B cell (primary cell): Measurements from ENCODE around the gene SEPTIN11. TPM values are rescaled to one million over a fixed set of nuclear protein-coding genes. Genes with fewer than 3 reads are reported as not detected.

Source experiments
- ATAC-seq: fragments of 200-7000 bp; cut with Tn5 transposase; one replicate; pipeline ENCODE4 v1.10.0; 2021; ENCODE audit warnings: low read depth, mild to moderate bottlenecking, moderate number of reproducible peaks, moderate library complexity
- CTCF ChIA-PET: fragments of 350-600 bp; sonication (Branson Sonifier 250); formaldehyde crosslinking; loops from one replicate; lab custom pipeline; 2021; ENCODE audit warnings: antibody characterized with exemption, inconsistent platforms; lab: Charles Lee
- POLR2A ChIA-PET: fragments of 350-600 bp; sonication (Branson Sonifier 250); formaldehyde crosslinking; loops from one replicate; lab custom pipeline; 2021; ENCODE audit warnings: antibody characterized with exemption; lab: Charles Lee
- DNase-seq: peaks from one replicate; pipeline ENCODE4 v3.0.0; 2013
- H2AFZ ChIP-seq: 2 replicates; pipeline ENCODE4 v1.6.1; 2012; ENCODE audit warnings: mild to moderate bottlenecking, low read depth, low read length; ENCODE audit not compliant: insufficient read depth, poor library complexity, severe bottlenecking
- H3K27ac ChIP-seq, 2 donors: 1 replicate in 1 of 2; 2 replicates in 1 of 2; pipeline ENCODE4 v1.5.1; 2012 to 2013; ENCODE audit warnings: low read length in 2 of 2, mild to moderate bottlenecking in 2 of 2, moderate library complexity in 1 of 2
- H3K27me3 ChIP-seq, 4 experiments: fragments of 200-600 bp in 1 of 4; sonication (generic) in 1 of 4; replicated peaks in 1 of 4; 1 replicate in 2 of 4; 2 replicates in 2 of 4; pipeline versions ENCODE4 v1.6.1 to v1.7.0; 2013 to 2016; ENCODE audit warnings: low read length in 3 of 4, mild to moderate bottlenecking in 2 of 4, mixed read lengths in 1 of 4, moderate library complexity in 1 of 4; ENCODE audit not compliant: insufficient read depth in 4 of 4, control insufficient read depth in 3 of 4; ENCODE audit errors: control extremely low read depth in 1 of 4
- H3K36me3 ChIP-seq, 2 experiments: replicated peaks in 1 of 2; 1 replicate in 1 of 2; 2 replicates in 1 of 2; pipeline versions ENCODE4 v1.6.1 to v1.7.1; 2013; ENCODE audit warnings: low read length in 1 of 2; ENCODE audit not compliant: insufficient read depth in 2 of 2, control insufficient read depth in 1 of 2; ENCODE audit errors: control extremely low read depth in 1 of 2, extremely low read depth in 1 of 2
- H3K4me1 ChIP-seq, 2 donors: fragments of 200-600 bp in 1 of 2; sonication (generic) in 1 of 2; 1 replicate in 1 of 2; 2 replicates in 1 of 2; pipeline versions ENCODE4 v1.5.1 to v1.6.1; 2013 to 2017; ENCODE audit warnings: low read length in 2 of 2; ENCODE audit not compliant: control insufficient read depth in 2 of 2, insufficient read depth in 2 of 2
- H3K4me2 ChIP-seq: replicated peaks from 2 replicates; pipeline ENCODE3; 2012; ENCODE audit warnings: mild to moderate bottlenecking, low read depth, low read length; ENCODE audit not compliant: poor library complexity, severe bottlenecking
- H3K4me3 ChIP-seq, 5 experiments: fragments of 200-600 bp in 1 of 5; sonication (generic) in 1 of 5; 1 replicate in 3 of 5; 2 replicates in 2 of 5; pipeline versions ENCODE4 v1.5.1 to v1.7.0; 2011 to 2016; ENCODE audit warnings: low read length in 4 of 5, mild to moderate bottlenecking in 4 of 5, low read depth in 2 of 5, control low read depth in 1 of 5, moderate library complexity in 1 of 5; ENCODE audit not compliant: insufficient read depth in 1 of 5; ENCODE audit errors: control extremely low read depth in 1 of 5, extremely low read depth in 1 of 5
- H3K79me2 ChIP-seq: fragments of 200-600 bp; sonication (generic); one replicate; pipeline ENCODE4 v1.6.0; 2016; ENCODE audit warnings: low read length; ENCODE audit not compliant: control insufficient read depth, insufficient read depth
- H3K9ac ChIP-seq: fragments of 200-600 bp; sonication (generic); 2 replicates; pipeline ENCODE4 v1.6.1; 2017; ENCODE audit warnings: mild to moderate bottlenecking, low read length, moderate library complexity
- H3K9me3 ChIP-seq, 3 donors: one replicate each; pipeline versions ENCODE4 v1.6.1 to v1.7.1; 2013; ENCODE audit warnings: low read length in 2 of 3; ENCODE audit not compliant: control insufficient read depth in 2 of 3, insufficient read depth in 1 of 3; ENCODE audit errors: control extremely low read depth in 1 of 3
- H4K20me1 ChIP-seq: 2 replicates; pipeline ENCODE4 v1.6.0; 2012; ENCODE audit warnings: mild to moderate bottlenecking, low read length; ENCODE audit not compliant: insufficient read depth, control insufficient read depth, poor library complexity, severe bottlenecking
- H3K27ac Mint-ChIP-seq: one replicate; pipeline ENCODE4 v1.8.0; 2021; ENCODE audit warnings: mixed read lengths
- H3K27me3 Mint-ChIP-seq: one replicate; pipeline ENCODE4 v1.8.0; 2021; ENCODE audit warnings: mixed read lengths
- H3K4me1 Mint-ChIP-seq: one replicate; pipeline ENCODE4 v1.8.0; 2021; ENCODE audit warnings: mixed read lengths
- H3K4me3 Mint-ChIP-seq: one replicate; pipeline ENCODE4 v1.8.0; 2021; ENCODE audit warnings: mixed read lengths
- H3K9me3 Mint-ChIP-seq: one replicate; pipeline ENCODE4 v1.8.0; 2022; ENCODE audit warnings: mixed read lengths; ENCODE audit not compliant: insufficient read depth
- CTCF ChIP-seq: fragments of 200-600 bp; IDR thresholded peaks from one replicate; pipeline ENCODE4 v1.8.0; 2022; ENCODE audit warnings: antibody characterized with exemption, mild to moderate bottlenecking
- EZH2 ChIP-seq: IDR thresholded peaks from 2 replicates; pipeline ENCODE4 v1.6.1; 2012; ENCODE audit warnings: borderline replicate concordance, low read depth, mild to moderate bottlenecking, moderate library complexity, low read length; ENCODE audit not compliant: insufficient read depth, poor library complexity, severe bottlenecking
- WGBS: methylation state at CpG from one replicate; pipeline ENCODE4 v1.1.5; 2013; ENCODE audit warnings: missing lambda C conversion rate; ENCODE audit not compliant: insufficient coverage; 5-methylcytosine and 5-hydroxymethylcytosine counted together
- intact Hi-C: fragments of 100-400 bp; cut with micrococcal nuclease; formaldehyde crosslinking; loops from one replicate; pipeline ENCODE4 v1.10.0; 2022
- polyA plus RNA-seq: library from polyadenylated mRNA; depleted of rRNA; stranded (reverse); fragments of >200 nt; gene quantifications from 2 replicates; pipeline ENCODE4 v1.2.3, GENCODE V29; 2012
- total RNA-seq, 2 donors: library from RNA; stranded (reverse); fragments of 120-200 nt in 1 of 2; gene quantifications; 1 replicate in 1 of 2; 2 replicates in 1 of 2; pipeline versions ENCODE4 v1.2.3 to v1.2.4, GENCODE V29; 2013 to 2022

Gene SEPTIN11
- total and polyA plus RNA-seq, 2 donors (not counting 1 experiment from before 2014, with no cell fraction given): 3.5 to 22.7 TPM

DNA sequence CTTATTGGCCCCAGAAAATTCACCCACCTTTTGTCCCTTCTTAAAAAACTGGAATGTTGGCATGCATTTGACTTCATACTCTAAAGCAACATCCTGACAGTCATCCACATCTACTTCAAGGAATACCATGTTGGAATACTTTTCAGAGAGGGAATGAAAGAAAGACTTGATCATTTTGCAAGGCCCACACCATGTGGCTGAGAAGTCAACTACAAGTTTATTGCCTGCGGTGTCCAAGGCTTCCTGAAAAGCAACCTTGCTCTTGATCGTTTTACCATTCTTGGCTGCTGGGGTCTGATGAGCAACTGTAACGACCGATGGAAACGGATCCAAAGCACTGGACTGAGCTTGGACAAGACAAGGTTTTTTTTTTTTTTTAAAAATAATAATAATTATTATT is 9.3 kb downstream of the SEPTIN11 start:
- no peak for TF ChIP-seq CTCF
- no peak for TF ChIP-seq EZH2
- Histone ChIP-seq H3K36me3 (no peaks in the 10 kb centered on the region), H2AFZ (no peak overlapping the region), H4K20me1 (no peaks in the 10 kb centered on the region), H3K27me3 (no peaks in the 10 kb centered on the region), H3K4me2 (no peak overlapping the region), H3K9ac (no peak overlapping the region), H3K79me2 (peaks cover 20% of the 10 kb centered on the region), H3K9me3 (no peaks in the 10 kb centered on the region), H3K4me3 (no peak overlapping the region), H3K4me1 (no peaks in the 10 kb centered on the region), H3K27ac (no peak overlapping the region)
- DNase-seq (no peak), ATAC-seq (no peak)
- 100% methylated on average over 2 of the region's 5 CpGs for WGBS
- Mint-ChIP-seq H3K27ac (no peak overlapping the region), H3K4me3 (no peak overlapping the region), H3K9me3 (no peaks in the 10 kb centered on the region), H3K4me1 (no peaks in the 10 kb centered on the region), H3K27me3 (no peaks in the 10 kb centered on the region)
- POLR2A ChIA-PET: no interaction called here
- CTCF ChIA-PET: interaction anchor here (0.8 kb wide), 1 partner anchor 49 kb away, joined by 3 read pairs; no protein-coding TSS in a partner anchor
- intact Hi-C loops: loop anchor here (10.0 kb wide), 1 partner anchor 86 kb away; no protein-coding TSS in a partner anchor

- Histone ChIP-seq H4K20me1 (no peaks in the 10 kb centered on the region), H3K9ac (no peak overlapping the region), H3K9me3 (peaks cover 0 to 1% (median 0%) of the 10 kb centered on the region in 3 donors), H2AFZ (no peak overlapping the region), H3K27me3 (no peaks in the 10 kb centered on the region), H3K79me2 (peaks cover 11% of the 10 kb centered on the region), H3K27ac (no peak overlapping the region), H3K4me2 (no peak overlapping the region), H3K4me1 (no peaks in the 10 kb centered on the region), H3K4me3 (no peak overlapping the region), H3K36me3 (no peaks in the 10 kb centered on the region)
- POLR2A ChIA-PET: no interaction called here
- no peaks in the 10 kb centered on the region for H3K27me3 Mint-ChIP-seq
- no peak for TF ChIP-seq CTCF
- no peak for TF ChIP-seq EZH2
- WGBS: 100% methylated on average over 2 of the region's 4 CpGs
- CTCF ChIA-PET: no interaction called here
- no peak overlapping the region for H3K27ac Mint-ChIP-seq
- H3K4me3 Mint-ChIP-seq: no peak overlapping the region
- ATAC-seq (no peak), DNase-seq (no peak)
- no peaks in the 10 kb centered on the region for H3K4me1 Mint-ChIP-seq
- no peaks in the 10 kb centered on the region for H3K9me3 Mint-ChIP-seq
- intact Hi-C loops: no loop called here
These were observed 10.5 kb downstream of the SEPTIN11 start for GRCh38 chr4:76960014-76960413.
